Dermis blood vessel endothelial cell (primary cell): ENCODE measurements around the gene MEAK7. TPM values are rescaled to one million over a fixed set of nuclear protein-coding genes. Genes with fewer than 3 reads are reported as not detected.
A peak's percentile ranks its signal among the peaks of the same experiment; 100 is the strongest.

ENCODE experiments used
- DNase-seq: peaks from one replicate; pipeline ENCODE4 v3.0.0; 2010
- total RNA-seq: library from RNA; depleted of rRNA; stranded (reverse); fragments of >200 nt; gene quantifications from 2 replicates; pipeline ENCODE4 v1.2.3, GENCODE V29; 2014

Gene MEAK7
- total RNA-seq, 1 donor from 2014 or later: 14.5 TPM

DNA sequence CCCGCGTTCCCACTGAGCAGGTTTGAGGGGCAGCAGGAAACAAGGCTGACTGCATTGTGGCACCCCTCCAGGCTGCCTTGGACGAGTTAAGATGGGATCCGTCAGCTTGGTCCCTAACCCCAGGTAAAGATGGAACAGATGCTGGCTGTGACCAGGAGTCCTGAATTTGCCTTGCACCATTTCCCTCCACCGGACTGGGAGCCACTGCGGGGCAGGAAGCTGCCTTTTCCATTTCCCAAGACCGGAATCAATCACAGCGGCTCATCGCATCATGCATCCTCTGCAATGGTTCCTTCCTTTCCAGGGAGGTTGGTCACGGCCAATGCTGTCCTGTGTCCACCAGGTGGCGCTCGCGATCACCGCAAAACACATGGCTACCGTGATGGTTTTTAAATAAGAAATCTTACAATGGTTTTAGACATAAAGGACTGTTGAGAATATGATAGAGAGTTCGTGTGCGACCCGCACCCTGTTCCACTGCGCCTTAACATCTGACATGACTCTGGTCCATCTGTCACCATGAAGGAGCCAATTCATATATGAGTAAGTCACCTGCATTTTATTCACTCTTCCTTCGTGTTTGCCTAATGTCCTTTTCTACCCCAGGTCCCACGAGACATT is 6.8 kb upstream of the MEAK7 start:
- DNase-seq: peak; percentile 92

GRCh38 chr16:84509032-84509950 is 4.8 kb upstream of the MEAK7 start:
- DNase-seq: no peak

DNA sequence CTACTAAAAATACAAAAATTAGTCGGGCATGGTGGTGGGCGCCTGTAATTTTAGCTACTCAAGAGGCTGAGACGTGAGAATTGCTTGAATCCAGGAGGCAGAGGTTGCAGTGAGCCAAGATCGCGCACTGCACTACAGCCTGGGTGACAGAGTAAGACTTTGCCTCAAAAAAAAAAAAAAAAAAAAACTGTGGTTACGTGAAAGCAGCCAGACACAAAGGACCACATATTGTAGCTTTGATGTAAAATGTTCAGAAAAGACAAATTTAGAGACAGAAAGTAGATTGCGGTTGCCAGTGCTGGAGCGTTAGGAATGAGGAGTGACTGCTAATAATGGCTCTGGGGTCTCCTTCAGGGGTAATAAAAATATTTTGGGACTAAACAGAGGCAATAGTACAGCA is 4.0 kb upstream of the MEAK7 start:
- no peak for DNase-seq

DNA sequence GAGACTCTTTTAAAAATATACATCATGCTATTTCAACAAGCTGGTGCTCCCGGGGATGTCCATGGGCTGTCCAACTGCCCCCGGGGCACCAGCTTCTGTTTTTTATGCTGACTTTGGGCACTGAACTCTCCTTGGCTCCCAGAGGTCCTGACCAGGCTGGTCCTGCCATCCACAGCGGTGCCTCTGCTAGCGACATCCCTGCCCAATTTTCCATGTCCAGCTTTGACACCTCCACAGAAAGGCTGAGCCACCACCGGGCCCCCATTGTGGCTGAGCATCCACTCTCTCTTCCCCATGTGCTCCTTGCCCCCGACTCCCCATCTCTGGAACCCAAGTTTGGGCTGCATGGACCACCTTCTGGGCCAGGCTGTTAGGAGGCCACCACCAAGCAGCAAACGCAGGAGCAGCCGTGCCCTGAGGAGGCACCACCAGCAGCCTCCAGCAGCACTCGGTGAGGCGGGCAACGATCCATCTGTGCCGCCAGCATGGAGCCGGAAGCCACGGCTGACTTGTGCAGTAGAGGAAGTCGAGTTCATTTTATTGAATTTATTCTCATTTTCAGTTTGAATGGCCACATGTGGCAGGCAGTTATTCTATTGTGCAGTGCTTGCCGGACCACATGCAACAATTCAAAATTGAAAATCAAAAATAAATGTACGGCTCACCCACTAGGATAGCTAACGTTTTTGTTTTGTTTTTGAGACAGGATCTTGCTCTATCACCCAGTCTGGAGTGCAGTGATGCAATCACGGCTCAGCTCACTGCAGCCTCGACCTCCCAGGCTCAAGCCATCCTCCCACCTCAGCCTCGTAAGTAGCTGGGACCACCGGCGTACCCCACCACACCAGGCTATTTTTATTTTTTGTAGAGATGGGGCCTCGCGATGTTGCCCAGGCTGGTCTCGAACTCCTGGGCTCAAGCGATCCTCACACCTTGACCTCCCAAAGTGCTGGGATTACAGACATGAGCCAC is 2.8 kb upstream of the MEAK7 start:
- DNase-seq: peak; percentile 29

DNA sequence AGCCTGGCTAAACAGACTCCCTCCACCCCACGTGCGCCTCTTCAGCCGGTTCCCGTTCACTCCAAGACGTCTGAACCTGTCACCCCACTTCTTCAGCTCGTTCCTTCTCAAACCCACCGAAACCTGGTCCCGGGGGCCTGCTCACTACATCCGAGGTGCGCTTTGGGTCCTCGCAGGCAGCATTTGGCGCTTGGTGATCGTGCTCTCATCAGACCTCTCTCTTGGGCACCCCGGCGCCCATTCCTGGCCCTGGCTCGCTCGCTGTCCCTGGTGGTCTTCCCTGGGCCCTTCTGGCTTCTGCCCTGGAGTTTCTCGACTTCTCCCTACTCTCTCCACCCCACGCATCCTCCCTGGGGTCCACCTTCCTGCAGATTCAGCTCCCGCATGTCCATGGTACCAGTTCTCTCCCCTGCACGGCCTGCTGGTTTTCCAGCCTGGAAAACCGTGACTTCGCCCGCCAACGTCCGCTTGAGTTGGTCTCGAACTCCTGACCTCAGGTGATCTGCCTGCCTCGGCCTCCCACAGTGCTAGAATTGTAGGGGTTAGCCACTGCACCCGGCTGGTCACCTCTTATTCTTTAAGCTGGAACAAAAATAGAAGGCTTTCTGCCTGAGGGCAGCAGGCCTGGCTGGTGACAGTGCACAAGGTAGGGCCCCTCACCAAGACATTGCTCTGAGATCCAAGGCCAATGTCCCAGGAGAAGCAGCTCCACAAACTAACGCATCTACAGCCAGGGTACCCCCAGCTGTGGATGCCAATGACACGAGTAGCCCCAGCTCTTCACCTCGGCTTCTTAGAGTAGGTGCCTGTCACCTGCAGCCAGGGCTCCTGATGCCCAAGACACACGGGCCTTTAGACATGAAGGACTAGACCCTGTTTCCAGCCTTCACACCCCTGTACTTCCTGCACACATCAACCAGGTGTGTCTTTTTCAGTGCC is 1.1 kb upstream of the MEAK7 start:
- DNase-seq: no peak

DNA sequence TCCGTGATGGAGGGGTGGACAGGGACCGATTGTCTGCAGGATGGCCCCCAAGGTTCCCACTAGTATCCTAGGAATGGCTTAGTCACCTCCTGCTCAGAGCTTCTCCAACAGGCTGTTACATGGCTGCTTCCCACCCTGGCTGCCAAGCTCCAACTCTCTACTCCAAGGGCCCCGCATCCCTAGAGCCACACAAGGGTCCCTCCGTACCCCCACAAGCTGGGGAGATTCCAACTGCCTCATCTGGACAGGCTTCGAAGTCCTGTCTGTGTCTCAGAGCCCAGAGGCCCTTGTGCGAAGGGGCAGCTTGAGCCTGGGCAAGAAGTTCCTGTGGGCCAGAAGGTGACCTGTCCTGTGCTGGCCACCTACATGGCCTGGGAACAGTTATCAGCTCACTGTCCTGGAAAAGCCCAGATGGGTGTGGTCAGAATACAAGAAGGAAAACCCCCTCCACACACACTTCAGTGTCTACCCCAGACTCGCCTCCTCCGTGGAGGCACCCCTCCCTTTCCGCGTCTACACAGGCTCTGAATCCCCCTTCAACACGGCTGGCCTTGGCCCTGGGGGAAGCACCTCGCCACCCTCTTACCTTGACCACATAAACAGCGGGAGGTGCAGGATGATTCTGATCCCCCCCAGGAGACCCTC is 586 bp downstream of the MEAK7 start:
- DNase-seq: peak; percentile 19

DNA sequence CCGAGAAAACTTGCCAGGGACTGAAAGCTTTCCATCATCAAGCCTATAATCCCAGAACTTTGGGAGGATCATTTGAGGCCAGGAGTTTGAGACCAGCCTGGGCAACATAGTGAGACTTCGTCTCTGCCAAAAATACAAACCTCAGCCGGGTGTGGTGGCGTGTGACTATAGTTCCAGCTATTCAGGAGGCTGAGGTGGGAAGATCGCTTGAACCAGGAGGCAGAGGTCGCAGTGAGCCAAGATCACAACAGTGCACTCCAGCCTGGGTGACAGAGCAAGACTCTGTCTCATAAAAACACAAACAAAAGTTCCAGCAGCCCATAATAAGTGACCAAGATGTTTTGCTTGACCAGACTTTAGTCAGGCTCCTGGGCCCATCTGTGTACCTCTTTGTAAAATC is 1.9 kb downstream of the MEAK7 start:
- DNase-seq: no peak

DNA sequence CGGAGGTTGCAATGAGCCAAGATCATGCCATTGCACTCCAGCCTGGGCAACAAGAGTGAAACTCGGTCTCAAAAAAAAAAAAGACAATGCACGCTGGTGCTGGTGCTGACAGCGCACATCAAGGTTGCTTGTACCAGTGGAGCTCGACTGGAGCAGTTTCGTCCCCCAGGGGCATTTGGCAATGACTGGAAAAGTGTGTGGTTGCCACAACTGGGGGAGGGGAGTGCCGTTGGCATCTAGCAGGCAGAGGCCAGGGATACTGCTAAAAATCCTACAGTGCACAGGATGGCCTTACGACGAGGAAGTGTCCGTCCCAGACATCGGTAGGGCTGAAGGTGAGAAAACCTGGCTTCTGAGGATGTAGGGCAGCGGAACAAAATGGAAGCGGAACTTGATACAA is 2.4 kb downstream of the MEAK7 start:
- DNase-seq: no peak

DNA sequence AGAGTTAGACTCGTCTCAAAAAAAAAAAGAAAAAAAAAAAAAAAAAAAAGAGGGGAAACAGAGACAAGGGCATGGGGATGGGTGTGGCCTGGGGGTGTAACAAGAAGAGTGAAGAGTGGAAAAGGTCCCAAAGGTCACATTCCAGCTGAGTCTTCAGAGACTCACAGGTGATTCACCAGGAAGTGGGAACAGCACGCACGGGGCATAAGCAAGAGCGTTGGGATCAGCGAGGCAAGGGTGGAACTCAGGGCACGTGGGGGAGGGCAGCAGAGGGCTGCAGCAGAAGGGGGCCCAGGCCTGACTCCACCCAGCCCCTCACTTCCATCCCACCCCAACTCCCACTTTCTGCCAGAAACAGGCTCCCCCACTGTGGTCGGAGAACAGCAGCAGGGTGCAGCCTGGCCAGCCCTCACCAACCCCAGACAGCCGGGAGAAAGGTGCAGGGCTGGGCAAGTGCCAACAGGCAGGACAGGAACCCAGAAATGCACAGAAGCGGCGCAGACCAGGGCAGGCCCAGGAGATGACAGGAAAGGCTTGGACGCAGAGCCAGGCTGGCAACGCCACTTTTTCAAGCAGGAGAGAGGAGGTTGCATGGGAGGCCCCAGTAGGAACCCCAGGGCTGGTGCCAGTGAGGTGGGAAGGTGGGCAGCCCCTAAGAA is 3.3 kb downstream of the MEAK7 start:
- DNase-seq: peak; percentile 50

DNA sequence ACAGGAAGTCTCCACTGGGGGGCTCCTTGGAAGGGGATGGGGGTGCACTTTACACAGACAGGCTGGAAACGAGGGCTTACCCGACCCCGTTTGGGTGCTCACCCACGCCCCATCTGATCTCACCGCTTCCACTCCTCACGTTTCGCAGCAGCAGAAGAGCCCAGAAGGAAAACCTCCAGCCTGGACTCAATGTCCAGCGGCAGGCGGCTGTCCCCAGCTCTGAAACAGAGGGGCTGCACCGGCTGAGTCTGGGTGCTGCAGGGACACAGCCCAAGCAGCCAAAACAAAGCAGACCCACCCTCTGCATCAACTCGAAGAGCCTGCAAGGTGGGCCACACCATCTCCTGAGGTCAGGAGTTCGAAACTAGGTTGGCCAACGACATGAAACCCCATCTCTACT is 3.9 kb downstream of the MEAK7 start:
- no peak for DNase-seq

- no peak for DNase-seq
Observed at GRCh38 chr16:84499638-84500037, 4.8 kb downstream of the MEAK7 start.

GRCh38 chr16:84498859-84499620 is 5.4 kb downstream of the MEAK7 start:
- no peak for DNase-seq

GRCh38 chr16:84498223-84498610 is 6.2 kb downstream of the MEAK7 start:
- DNase-seq: no peak

DNA sequence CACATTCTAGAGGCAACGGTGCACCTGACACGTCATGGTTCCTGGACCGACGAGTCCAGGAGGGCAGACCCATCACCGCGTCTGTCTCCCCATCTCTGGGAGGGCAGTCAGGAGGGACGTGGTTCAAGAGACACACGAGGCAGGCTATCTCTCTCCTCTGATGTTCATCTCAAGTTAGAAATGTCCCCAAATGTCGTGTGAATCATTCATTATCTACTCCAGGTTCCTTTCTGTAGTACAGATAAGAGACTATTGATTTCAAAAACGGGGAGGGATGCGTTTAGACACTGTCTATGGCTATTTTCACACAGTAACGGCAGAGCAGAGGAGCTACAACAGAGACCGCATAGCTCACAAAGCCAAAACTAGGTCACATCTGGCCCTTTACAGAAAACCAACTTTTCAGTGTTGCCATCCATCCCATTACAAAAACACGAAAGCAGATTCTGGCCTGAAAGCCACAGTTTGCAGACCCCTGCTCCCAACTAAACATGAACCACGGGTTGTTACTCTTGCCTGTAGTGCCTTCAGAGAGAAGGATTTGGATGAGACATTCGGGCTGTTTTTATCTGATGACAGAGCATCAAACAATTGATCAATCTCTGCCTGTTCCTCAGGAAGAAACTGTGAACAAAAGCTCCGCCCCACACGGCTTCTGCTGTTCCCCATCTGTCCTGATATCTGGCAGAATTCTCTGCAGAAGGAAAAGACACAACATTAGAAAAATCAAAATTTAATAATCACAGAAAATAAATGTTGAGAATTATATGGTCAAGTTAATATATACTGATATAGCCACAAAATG is 6.8 kb downstream of the MEAK7 start:
- no peak for DNase-seq

- DNase-seq: no peak
Observed at GRCh38 chr16:84496991-84497390, 7.5 kb downstream of the MEAK7 start.

- no peak for DNase-seq
Observed at GRCh38 chr16:84495506-84495905, 9.0 kb downstream of the MEAK7 start.

DNA sequence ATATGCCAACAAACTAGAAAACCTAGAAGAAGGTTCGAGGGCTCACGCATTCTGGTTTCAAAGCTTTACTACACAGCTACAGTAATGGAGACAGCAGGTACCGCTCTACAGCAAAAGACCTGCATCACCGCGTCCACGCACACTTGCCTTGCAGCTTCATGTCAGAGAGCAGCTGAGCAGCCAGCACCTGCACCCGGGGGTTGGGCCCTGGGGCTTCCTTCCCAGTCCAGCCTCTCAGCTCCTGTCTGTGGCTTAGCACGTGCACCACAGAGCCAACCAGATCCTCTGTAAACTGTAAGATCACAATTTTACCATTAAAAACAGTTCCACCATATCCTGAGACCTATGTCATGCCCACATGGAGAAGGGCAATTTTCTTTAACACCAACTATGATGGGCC is 15.3 kb downstream of the MEAK7 start:
- DNase-seq: no peak

GRCh38 chr16:84487358-84487757 is 17.1 kb downstream of the MEAK7 start:
- DNase-seq: no peak
